RPMI8226 (cell line): ENCODE data around the gene SIK3.
A peak's percentile ranks its signal among the peaks of the same experiment; 100 is the strongest.

Source experiments
- DNase-seq: peaks from one replicate; pipeline ENCODE4 v3.0.0-alpha.2; 2015

The SIK3 gene

DNA sequence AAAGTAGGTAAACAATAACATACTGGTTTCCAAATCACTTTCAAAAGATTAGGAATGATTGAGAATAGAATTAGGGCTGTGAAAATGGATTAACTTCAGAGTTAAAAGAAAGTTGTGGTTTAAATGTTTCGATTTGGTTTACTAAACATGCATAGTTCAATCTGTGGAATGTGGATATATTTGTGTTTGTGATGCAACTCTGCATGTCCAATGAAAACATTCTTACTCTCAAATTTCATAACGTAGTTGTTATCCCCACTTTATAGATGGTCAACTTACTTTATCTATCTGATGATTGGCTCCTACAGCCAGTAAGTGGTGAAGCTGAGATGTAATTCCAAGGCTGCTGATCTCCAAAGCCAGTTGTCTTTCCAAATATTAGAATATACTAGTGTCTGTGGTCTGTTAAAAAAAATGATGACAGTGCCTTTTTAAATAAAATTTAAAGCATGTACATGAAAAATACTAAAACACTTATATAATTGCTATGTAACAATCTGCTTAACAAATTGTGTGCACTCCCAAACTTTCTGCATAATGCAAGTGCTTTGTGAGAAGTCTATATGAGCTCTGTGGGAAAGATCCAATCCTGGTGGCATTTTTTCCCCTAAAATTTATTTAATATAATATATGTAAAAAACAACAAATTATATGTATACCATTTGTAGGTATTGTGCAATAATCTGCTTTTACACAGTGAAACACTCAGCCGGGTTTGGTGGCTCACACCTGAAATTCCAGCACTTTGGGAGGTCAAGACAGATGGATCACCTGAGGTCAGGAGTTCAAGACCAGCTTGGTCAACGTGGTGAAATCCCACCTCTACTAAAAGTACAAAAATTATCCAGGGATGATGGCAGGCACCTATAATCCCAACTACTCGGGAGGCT lies 9.7 kb upstream of the SIK3 start:
- DNase-seq, result no peak

DNA sequence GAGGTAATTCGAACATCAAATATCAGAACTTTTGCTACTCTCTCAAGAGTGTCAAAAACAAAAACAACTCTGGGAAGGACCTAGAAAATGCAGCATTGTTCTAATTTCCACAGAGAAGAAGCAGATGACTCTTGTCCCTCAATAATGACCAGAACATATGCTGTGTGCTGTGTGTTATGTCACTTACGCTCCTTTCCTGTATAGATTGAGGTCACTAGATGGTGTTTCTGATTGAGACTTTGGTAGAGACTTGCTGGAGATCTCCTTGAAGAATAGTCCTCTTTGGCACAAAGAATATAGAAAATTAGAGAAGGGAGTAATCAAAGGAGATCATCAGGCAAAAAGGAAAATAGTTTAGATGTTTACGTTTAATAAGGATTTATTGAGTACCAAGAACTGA lies 2.3 kb upstream of the SIK3 start:
- DNase-seq, result no peak

DNA sequence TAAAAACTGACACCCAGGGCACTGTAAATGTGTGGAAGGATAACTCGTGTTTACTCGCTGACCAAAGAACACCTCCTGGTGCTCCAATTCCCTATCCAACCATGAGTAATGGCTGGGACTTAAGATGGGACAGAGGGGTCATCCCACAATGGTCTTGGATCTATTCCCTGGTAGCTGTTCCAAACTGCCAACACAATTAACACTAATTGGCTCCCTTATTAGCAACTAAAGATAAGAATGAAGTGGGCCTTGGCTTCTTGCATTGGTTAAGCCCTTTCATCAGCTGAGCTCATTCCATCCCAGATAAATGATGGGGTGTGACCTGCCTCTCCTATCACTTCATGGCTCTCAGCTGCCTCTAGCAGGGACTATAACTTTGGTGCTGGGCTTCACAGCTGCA lies 1.5 kb upstream of the SIK3 start:
- no peak for DNase-seq

DNA sequence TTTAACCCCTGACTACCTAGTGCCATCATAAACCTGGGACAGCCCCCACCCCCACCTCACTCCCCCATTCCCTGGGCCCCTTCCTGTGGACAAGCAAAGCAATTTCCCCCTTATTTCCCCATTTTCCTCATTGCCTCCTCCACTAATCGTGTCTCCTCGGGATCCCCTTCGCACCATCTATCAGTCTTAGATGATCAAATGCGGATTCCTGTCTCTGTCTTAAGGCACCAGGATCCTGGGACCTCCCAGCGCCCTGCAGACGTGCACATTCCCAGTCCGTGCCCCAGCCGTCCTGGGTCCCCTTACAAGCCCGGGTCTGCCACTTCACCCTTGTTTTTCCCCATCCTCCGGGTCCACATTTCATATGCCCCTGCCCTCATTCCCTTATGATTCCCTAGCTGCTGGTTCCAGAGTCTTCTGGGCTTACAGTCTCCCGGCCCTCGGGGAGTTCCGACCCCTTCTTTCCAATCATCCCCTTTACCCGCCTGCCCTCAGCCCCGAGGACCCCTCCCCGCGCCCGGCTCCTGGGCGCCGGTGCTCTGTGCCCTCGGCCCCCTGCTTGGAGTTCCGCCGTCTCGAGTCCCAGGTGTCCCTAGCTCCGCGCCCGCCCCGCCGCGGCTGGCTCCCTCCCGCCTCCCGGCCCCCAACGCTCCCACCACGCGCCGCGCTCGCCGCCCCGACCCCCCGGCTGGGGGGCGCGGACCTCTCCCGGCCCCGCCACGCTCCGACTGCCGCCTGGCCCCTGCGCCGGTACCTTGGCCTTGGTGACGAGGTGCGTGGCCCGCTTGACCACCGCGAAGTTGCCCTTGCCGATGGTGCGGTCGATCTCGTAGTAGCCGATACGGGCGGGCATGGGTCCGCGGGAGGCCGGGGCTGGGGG lies 599 bp downstream of the SIK3 start:
- DNase-seq, result peak; percentile 57

DNA sequence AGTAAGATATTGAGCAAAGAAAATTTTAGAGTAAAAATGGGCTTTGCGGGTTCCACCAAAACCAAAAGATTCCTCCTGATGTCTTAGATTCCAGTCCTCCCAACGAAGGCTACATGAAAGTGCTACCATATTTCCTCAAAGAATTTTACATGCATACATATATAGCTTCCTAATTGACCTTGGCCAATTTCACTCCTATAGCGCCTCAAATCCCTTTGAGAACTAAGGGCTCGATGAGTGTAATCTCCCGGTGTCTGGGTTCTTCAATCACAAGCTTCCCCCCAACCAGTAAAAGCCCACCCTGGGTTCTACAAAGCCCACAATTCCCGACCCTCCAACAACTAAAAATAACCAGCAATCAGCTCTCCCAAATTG lies 1.2 kb downstream of the SIK3 start:
- no peak for DNase-seq

DNA sequence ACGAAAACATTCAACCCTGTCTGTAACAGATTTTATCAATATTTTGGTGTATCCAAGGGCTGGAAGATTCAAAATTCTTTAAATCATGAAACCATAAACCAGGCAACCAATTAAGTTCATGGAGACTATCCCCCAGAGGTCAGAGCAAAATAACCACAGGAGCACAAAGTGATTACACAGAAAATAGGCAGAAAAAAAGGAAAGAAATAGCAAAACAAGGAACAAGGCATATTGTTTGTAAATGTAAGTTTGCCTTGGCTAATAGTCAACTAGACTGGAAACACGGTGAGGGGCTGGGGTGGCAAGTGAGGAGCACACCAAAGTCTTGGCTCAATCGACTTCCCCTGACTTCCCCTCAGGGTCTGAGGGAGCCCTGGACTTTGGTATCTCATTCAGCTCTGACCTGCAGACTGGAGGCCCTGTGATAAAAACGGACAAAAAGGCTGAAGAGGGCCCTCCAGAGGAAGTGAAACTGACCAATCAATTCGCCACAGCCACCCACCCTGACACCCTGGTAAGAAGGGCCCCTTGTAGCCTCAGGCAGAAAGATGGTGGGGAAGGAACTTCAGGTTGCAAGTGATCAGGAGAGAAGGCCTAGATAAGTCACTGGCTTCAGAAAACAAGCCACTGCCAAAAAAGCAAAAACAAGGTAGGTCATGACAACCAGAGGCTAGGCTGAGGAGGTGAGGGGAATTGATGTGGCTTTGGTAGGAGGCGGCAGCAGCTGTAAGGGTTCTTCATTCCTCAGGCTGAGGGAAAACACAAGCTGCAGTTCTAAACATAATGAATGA lies 1.8 kb downstream of the SIK3 start:
- peak; percentile 69 for DNase-seq

DNA sequence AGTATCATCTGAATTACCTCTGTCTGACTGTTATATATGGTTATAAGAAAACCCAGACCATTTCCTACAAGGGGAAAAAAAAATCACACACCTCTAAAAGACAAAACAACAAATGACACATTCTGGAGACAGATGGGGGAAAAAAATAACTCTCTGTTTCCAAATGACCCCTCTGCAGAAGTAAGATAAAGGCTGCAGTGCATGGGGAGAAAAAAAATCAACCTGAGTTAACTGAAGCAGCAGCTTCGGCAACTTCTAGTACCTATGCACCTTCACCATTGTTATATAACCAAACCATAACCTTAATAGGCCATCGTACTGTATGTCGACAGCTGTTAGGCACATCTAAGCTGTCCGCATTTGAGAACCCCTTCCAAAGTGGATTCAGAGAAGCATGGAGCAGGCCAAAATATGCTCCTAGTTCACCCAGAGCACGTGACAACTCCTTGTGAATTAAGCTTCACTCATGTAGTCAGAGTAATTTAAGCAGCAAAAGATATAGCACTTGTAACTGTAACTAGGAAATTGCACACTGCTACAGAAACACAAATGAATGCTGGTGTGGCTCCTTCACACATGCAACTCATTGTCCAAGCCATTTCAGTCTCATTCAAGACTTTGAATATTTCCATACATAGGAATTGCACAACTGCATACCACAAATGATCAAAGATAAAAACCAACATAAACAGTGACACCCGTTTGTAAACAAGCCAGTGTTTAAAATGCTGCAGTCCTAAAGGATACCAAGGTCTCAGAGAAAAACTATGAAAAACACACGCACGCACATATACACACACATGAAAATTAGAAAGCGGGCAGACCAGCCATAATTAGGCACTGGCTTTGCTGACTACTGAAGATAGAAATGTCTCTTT lies 2.7 kb downstream of the SIK3 start:
- no peak for DNase-seq

DNA sequence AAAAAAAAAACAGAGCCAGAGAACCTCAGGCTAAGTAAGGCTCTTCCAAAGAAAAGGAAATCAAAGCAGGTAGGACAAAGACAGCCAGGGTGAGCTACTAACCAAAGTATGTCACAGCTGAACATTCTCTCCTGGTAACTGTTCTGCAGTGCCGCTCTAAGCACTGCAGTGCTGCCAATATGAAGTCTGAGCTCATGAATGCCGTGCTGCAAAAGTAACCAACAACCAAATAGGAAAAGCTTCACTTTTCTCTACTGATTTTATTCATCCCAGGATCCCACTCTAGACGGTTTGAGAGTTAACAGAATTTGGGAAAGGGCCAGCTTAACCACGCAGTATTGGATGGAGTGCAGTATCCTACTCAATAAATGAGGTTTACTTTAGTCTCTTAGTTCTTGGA lies 3.5 kb downstream of the SIK3 start:
- DNase-seq, result no peak

DNA sequence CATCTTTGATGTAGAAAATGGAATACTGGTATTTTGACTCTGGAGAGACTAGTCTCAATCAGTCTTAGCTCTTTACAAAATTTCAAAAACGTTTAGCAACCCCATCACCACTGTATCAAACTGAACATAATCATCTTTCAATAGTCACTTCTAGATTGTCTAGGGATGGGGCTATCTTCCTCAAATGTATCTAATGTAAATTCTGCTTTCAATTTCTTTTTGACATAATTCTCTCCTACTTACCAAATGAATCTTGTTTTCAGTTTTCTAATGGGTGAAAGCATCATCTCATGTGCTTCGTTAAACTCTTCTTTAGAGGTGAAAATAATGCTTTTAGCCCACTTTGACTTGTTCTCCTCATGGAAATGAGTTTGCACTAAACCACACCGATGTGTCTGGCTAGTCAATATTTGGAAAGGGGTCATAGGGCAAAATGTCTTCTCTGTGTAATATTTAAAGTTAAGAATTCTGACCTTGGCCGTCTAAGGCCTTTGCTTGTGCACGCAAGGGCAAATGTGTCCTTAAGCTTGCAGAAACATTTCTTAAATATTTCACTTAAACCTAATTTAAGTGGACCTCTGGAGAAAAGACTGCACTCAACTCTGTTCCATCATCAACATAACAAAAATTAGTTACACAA lies 5.2 kb downstream of the SIK3 start:
- DNase-seq, result no peak

DNA sequence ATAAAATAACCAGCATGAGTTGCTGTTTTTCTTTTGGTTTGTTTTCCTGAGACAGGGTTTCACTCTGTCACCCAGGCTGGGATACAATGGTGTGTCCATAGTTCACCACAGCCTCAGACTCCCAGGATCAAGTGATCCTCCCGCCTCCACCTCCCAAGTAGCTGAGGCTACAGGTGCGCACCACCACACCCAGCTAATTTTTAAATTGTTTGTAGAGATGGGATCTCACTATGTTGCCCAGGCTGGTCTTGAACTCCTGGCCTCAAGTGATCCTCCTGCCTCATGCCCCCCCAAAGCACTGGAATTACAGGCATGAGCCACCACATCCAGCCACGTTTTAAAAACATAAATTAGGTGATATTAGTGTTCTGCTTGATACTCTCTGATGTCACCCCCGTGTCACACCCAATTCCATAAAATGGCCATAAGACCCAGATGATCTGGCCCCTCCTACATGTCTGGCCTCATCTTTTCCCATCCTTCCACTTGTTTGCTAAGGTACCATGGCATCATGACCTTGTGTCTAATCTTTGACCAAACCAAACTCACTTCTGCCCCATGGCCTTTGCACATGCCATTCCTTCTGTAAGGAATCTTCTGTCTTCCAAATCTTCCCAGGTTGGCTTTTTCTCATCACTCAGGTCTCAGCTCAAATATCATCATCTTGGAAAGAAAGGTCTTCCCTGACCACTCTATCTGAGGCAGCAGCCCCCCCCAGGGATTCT lies 6.3 kb downstream of the SIK3 start:
- no peak for DNase-seq

DNA sequence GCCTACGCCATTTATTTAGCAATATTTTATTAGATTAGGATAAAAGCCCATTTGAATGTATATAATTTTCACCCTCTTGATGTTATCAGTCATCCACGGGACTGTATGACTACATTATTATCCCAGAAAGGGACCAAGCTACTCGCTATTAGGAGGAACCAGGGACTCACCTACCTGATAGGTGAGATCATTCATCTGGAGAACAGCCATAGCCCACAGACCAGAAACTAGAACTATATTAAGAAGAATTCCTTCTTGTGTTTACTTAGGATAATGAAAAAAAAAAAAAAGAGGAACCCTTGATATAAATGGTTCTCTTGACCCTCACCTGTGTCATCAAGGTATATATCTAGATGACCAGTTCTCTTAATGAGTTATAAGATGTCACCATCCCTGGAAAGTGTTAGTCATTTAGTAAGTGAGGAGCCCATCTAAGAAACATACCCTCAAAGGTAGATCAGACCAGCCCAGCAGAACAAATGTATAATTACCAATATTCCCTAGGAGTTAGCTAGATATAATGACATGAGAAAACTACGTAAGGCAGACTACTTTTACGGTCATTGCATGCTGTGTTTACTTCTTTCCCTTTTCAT lies 8.0 kb downstream of the SIK3 start:
- DNase-seq, result no peak

DNA sequence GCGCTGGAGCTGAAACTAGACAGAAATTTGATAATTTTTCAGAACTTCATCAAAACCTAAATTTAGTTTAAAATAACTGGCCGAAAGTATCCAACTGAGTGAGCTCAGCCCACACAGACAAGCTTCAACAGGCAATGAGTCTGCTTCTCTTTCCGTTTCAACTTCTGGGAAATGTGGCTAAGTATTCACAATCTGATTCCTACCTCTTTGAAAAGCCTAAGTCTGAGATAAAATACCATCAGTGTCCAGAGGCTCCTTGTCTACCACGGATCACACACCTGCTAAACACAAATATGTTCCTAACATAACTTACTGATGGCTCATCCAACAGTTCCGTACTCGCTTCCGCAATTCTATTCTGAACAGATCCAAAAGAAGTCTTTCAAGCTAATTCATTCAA lies 8.5 kb downstream of the SIK3 start:
- no peak for DNase-seq

DNA sequence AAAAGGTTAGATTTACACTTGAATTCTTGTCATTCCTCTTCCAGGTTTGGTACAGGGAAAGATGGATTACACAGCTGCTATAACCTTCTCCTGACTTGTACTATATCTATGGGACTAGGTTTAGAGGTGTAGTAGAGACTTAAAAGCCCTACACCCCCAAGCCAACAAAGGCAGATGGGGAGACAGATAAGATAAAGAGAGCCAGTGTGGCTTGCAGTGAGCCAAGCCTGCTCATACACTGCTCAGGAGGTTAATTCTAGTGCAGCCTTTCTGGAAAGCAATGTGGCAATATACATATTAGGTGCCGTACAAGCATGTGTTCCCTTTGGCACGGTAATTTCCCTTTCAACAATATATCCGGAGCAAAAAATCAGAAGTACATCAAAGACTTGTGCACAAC lies 10.8 kb downstream of the SIK3 start:
- DNase-seq, result no peak

DNA sequence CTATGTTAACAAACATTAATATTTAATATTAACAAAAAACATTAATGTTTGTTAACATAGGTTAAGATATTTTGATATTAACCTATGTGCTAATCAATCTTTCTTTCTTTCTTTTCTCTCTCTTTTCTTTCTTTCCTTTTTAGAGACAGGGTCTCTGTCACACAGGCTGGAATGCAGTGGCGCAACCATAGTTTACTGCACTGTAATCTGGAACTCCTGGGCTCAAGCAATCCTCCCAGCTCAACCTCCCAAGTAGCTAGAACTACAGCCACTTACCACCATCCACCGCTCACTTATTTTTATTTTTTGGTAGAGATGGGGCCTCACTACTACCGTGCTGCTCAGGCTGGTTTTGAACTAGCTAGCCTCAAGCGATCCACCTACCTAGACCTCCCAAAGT lies 13.2 kb downstream of the SIK3 start:
- no peak for DNase-seq

DNA sequence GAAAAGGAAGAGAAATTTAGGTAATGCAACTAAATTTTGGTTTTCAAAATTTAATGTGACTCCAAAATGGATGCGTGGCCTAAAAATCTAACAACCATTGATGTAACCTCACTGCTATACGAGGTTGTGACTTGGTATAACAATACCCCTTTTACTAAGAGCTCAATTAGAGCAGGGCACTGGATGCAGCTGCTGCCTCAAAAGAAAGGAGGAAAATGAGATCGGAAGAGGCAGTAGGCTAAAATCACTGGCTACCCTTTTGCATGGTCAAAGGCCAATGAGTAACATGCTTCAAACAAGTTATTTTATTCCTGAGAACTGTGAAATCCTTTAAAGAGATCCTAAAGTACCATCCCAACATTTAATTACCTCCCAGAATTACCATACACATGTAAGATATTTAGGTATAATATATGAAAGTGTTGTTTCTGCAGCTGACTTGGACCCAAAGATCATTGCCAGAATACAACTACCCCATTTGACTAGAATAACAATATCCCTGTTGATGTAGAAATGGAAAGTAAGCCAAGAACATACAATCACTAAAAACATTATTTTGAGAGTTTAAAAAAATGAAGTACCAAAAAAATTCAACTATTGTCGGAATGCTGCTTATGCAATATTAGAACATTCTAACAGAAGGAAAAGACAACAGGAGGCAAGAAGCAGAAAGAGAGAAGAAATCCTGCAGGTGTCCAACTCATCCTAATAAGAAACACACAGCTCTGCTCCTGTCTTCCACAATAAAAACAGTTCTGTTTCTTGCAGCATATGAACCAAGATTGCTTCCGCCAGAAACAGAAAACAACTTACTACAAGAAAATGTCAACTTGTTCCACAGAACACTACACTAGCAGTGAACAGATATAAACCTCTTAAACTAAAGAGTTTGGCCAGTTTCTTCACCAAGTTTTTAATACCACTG lies 15.0 kb downstream of the SIK3 start:
- DNase-seq, result no peak

DNA sequence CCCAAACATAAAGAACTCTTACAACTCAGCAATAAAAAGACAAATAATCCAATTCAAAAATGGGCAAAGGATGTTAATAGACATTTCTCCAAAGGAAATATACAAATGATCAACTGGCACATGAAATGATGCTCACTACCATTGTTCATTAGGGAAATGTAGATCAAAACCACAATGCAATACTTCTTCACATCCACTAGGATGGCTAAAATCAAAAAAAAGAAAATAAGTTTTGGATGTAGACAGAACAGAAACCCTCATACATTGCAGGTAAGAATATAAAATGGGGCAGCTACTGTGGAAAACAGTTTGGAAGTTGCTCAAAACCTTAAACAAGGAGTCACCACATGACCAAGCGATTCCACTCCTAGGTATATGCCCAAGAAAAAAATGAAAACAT lies 16.3 kb downstream of the SIK3 start:
- no peak for DNase-seq

DNA sequence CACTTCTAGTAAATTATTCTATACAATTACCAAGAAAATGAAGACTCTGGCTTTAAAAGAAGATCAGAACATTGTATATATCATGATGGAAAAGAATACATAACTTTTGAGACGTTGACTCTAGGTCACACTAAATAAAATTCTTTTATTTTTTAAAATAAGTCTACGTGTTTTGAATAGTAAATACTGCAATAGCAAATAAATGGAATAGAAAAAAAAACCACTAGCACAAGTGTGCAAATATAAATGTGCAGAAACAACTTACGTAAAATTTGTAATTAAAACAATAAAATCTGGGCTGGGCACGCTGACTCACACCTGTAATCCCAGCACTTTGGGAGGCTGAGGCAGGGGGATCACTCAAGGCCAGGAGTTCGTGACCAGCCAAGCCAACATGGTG lies 17.9 kb downstream of the SIK3 start:
- no peak for DNase-seq

DNA sequence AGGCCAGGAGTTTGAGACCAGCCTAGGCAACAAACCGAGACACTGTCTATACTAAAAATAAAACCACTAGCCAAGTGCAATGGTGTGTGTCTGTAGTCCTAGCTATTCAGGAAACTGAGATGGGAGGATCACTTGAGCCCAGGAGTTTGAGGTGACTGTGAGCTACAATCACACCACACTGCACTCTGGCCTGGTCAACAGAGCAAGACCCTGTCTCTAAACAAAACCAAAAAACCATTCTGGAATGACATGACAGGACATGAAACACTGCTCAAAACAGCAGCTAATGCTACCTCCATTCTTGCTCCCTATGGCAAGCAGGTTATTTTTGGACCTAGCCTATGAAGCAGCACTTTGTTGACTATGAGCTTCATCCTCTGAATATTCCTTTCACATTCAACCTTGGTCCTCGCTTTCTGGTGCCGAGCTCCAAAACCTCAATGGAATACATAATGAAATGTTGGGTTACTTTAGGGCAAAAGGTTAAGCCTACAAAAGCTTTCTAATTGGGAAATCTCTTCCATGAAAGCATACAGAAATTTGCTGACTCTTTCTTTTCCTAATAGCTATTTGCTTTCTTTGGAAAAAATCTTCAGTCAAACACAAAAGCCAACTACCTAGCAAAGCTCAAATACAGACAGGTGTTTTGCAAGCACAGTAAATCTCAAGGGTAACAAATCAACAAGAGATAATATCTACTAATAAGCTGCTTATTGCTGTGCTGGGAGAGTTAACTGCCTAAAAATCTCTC lies 21.1 kb downstream of the SIK3 start:
- DNase-seq, result no peak

DNA sequence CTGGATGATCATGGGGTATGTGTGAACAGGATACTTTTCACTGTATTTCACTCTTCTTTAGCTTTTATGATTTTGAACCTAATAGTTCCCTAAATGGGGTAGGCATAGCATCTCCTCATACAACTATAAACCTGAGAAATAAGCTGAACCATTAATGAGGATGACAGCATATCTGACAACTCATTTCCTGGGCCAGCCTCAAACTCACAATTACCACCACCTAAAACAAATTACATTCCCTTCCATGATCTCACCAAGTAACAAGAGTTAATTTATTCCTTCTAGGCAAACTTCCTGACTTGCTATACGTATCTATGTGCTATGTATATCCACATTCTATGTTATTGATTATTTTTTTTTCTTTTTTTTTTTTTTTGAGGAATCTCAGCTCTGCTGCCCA lies 23.0 kb downstream of the SIK3 start:
- DNase-seq, result no peak
